ENCODE data around the gene KCTD12.

Gene KCTD12

GRCh38 chr13:76853481-76853880 is 32.7 kb downstream of the KCTD12 start:
- DNase-seq: no peak

DNA sequence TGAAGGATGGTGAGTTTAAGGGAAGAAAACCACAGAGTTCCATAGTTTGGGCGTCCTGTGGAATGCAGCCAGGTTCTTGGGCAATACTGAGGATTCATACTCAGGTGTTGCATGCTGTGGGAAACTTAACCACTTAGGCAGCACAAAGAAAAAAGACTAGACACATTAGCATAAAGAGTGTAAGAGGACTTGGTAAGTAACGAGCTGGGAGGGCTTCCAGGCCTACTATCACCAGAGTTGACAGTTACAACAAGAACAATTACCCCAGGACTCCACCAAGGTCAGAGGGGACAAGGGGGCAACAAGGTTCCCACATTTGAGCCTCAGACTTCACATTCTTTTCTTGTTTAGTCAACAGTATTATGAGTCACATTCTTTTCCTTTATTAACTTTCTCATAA is 33.2 kb downstream of the KCTD12 start:
- DNase-seq: no peak

DNA sequence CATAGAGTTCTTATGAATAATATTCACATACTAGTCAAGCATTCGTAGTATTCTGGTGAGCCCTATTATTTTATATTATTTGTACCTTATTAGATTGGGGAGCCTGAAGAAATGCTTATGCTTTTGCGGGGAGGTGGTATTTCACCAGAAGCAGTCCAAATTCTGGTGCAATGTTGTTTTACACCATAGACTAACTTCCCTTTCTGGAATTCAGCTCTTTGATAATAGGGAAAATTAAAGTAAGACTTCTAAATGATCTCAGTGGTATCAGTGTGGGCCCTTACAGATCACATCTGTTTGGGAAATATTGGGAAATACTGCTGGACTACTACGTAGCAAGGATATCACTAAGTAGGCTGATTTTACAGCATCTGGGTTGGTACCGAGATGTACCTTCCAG is 34.2 kb downstream of the KCTD12 start:
- no peak for DNase-seq

DNA sequence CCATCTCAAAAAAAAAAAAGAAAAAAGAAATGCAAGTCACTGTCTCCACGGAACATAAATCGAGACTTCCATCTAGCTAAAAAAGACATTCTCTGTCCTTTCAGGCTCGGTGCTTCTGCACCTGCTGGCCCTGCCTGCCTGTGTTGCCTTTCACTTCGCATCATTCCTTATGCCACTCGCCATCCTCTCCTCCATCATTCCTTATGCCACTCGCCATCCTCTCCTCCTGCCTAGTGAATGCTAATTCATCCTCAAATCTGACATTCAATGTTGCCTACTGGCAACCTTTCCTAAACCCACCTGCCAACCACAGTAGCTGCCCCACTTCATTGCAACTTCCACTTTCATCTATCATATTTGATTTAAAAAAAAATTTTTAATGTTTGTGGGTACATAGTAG is 36.7 kb downstream of the KCTD12 start:
- DNase-seq: no peak

DNA sequence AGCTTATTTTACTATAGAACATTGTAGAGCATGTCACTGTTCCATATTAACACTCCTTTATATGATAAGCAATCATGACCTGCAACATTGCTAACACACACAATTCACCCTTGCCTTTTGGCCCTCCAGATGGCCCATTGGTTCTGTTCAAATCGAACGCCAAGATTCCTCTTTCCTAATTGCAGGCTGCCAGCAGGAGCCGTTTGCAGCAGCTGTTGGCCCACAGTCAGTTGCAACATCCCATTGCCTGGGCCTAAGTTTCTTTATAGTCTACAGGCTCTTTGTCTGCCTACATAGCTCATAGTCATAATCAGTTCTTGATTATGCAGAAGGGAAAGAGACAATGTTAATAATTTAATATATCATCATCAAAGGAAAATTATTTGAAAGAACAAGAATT is 37.6 kb downstream of the KCTD12 start:
- DNase-seq: no peak

DNA sequence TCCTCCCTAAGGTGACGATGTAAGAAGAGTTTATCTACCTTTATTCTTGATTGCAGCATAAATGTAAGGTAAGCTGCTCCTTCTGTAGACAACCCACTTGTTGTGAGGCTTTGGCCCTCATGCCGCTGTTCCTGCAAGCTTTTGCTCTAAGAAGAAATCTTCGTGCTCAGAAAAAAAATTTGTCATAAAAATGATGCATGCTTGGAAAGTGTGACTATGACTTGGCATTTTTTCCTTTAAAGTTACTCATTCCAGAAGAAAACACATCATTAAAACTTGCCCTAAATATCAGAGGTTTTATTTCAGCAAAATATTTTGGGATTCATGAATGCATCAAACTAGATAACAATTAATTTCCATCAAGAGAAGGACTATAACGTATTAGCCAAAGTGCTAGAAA is 39.8 kb downstream of the KCTD12 start:
- no peak for DNase-seq

- no peak for DNase-seq
These were observed 40.3 kb downstream of the KCTD12 start for GRCh38 chr13:76845865-76846264.

GRCh38 chr13:76845367-76845766 is 40.8 kb downstream of the KCTD12 start:
- no peak for DNase-seq

DNA sequence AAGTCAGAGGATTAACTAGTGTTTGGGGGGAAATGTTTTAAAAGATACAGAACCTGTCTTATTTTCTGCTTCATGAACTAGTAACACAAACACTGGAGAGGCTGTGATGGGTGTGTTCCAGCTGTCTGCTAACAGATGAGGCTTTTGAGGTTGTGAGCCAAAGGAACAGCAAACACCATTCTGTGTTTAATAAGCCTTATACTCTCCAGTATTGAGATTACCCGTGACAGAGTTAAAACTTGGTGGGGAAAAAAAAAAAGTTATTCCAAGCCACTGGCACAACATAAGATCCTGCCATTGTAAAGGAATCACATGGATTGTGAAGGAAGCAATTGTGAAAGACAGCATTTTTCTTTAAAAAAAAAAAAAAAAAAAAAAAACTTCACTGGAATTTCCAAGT is 48.4 kb downstream of the KCTD12 start:
- no peak for DNase-seq

DNA sequence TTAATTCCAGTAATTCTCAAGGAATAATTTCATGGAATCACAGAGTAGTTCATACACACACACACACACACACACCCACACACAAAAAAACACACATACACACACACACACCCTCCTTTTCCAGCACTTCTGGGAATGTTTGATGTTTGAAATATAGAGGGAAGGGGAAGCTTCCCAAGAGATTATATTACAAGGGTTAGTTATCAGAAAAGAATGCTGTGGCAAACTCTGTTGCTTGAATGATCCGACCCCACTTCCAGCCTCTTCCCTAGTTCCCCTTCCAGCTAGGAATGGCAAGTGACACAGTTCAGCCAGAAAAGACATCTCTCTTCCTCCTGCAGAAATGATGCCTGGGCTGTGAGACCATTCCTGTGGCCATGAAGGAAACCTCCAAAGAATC is 49.9 kb downstream of the KCTD12 start:
- no peak for DNase-seq

GRCh38 chr13:76833441-76833954 is 52.7 kb downstream of the KCTD12 start:
- no peak for DNase-seq

GRCh38 chr13:76832258-76832988 is 53.8 kb downstream of the KCTD12 start:
- no peak for DNase-seq

GRCh38 chr13:76830805-76831204 is 55.4 kb downstream of the KCTD12 start:
- DNase-seq: no peak
